Aorta (tissue), 5 donors: ENCODE results near the gene SSC5D. TPM values are rescaled to one million over a fixed set of nuclear protein-coding genes. Genes with fewer than 3 reads are reported as not detected.

Experiments
- ATAC-seq: fragments of 200-7000 bp; cut with Tn5 transposase; one replicate; pipeline ENCODE4 v1.9.1; 2022; ENCODE audit warnings: moderate library complexity; ENCODE audit not compliant: low FRiP score
- DNase-seq, 2 donors: peaks; one replicate each; pipeline ENCODE4 v3.0.0-alpha.2; 2020
- H3K27ac ChIP-seq, 2 donors: one replicate each; pipeline ENCODE4 v1.5.1; 2013; ENCODE audit warnings: low read length in 2 of 2, mild to moderate bottlenecking in 2 of 2, moderate library complexity in 2 of 2, control low read depth in 1 of 2, inconsistent platforms in 1 of 2, low read depth in 1 of 2
- H3K27me3 ChIP-seq, 2 donors: one replicate each; pipeline ENCODE4 v1.6.1; 2013; ENCODE audit warnings: control low read depth in 1 of 2, low read length in 1 of 2, mild to moderate bottlenecking in 1 of 2, moderate library complexity in 1 of 2; ENCODE audit not compliant: insufficient read depth in 2 of 2, control insufficient read depth in 1 of 2
- H3K36me3 ChIP-seq, 2 donors: one replicate each; pipeline ENCODE4 v1.6.1; 2013; ENCODE audit warnings: control low read depth in 1 of 2, low read length in 1 of 2, mild to moderate bottlenecking in 1 of 2; ENCODE audit not compliant: insufficient read depth in 2 of 2, control insufficient read depth in 1 of 2
- H3K4me1 ChIP-seq, 2 donors: one replicate each; pipeline ENCODE4 v1.6.1; 2013; ENCODE audit warnings: low read length in 2 of 2, control low read depth in 1 of 2, mild to moderate bottlenecking in 1 of 2, moderate library complexity in 1 of 2; ENCODE audit not compliant: insufficient read depth in 2 of 2, control insufficient read depth in 1 of 2
- H3K4me3 ChIP-seq, 2 donors: one replicate each; pipeline ENCODE4 v1.5.1; 2013; ENCODE audit warnings: low read length in 2 of 2, control low read depth in 1 of 2, mild to moderate bottlenecking in 1 of 2
- H3K9me3 ChIP-seq: one replicate; pipeline ENCODE4 v1.6.1; 2013; ENCODE audit warnings: mild to moderate bottlenecking, low read length; ENCODE audit not compliant: control insufficient read depth
- WGBS, 2 donors: extraction: QIAGEN DNeasy Blood & Tissue Kit; methylation state at CpG; one replicate each; pipeline ENCODE4 v1.1.7; 2013; 5-methylcytosine and 5-hydroxymethylcytosine counted together
- intact Hi-C, 2 donors: fragments of 100-400 bp; cut with DNase I; formaldehyde crosslinking; loops; one replicate each; pipeline versions ENCODE4 v1.14.2 to v1.15.0; 2022
- polyA plus RNA-seq, 2 donors: library from polyadenylated mRNA; stranded (reverse); fragments of 200-250 nt; gene quantifications; one replicate each; pipeline ENCODE4 v1.2.3, GENCODE V29; 2013
- total RNA-seq, 2 donors: library from RNA; stranded (reverse); fragmentation: NEBNext Ultra II Directional; extraction: Animal tissue kit (Norgen Biotek cat#: 25700); gene quantifications; one replicate each; pipeline ENCODE4 v1.2.1, GENCODE V29; 2021
- donor health status: healthy with polysubstance abuse.
- donor health status: Bipolar disorder and iron deficiency.
- donor health status: DM: no; HTN: no; CAD: no.
- donor health status: DM: no; HTN: no; CAD: no.
- donor health status: DM: yes; HTN: yes; CAD: no.

SSC5D gene
- total and polyA plus RNA-seq, 4 donors, result 1.6 to 64.1 (median 6.2) TPM

DNA sequence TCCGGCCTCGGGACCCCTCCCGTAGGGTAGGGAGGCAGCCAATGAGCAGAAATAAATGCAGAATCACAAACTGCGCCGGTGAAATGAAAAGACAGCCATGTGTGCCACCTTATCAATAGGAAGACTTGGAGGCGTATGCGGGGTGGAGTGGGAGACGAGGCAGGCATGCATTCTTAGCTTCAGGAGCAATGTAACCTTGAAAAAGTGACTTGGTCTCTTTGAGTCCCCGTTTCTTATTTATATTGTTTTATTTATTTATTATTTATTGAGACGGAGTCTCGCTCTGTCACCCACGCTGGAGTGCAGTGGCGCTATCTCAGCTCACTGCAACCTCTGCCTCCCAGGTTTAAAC lies 16.0 kb downstream of the SSC5D start:
- intact Hi-C loops, result loop anchor here (2.0 to 5.0 kb wide), 4 partner anchors 35 to 362 kb away; no protein-coding TSS in a partner anchor
- Histone ChIP-seq H3K36me3 (no peaks in the 10 kb centered on the region), H3K4me3 (no peak overlapping the region), H3K27me3 (no peaks in the 10 kb centered on the region), H3K9me3 (no peaks in the 10 kb centered on the region), H3K27ac (no peak overlapping the region), H3K4me1 (no peaks in the 10 kb centered on the region)
- DNase-seq (no peak), ATAC-seq (no peak)
- WGBS, 2 donors, result 31 to 32% methylated on average over 13 of the region's 13 CpGs

DNA sequence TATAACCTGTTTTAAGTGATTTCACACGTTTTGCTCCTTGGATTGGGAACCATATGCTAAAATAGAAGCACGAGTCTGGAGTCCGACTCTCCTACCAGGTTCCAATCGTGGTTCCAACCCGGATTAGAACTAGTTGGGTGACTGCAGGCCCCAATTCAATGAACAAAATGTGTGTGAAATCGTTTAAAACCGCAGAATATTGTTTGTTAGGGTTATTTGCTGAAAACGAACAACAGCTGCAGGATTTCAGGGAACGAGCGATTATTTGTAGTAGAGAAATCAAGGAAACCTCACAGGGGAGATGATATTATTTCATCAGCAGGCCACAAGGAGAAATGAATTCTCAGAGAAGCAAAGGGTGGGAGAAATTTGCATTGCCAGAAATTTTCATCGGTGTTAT lies 16.7 kb downstream of the SSC5D start:
- intact Hi-C loops, result loop anchor here (2.0 to 5.0 kb wide), 4 partner anchors 36 to 363 kb away; no protein-coding TSS in a partner anchor
- DNase-seq, result peak in 1 of 2 donors; percentile 3
- Histone ChIP-seq H3K36me3 (no peaks in the 10 kb centered on the region), H3K9me3 (no peaks in the 10 kb centered on the region), H3K4me1 (no peaks in the 10 kb centered on the region), H3K4me3 (no peak overlapping the region), H3K27ac (no peak overlapping the region), H3K27me3 (no peaks in the 10 kb centered on the region)
- 89 to 90% methylated on average over 11 of the region's 11 CpGs for WGBS, 2 donors
- ATAC-seq, result no peak

DNA sequence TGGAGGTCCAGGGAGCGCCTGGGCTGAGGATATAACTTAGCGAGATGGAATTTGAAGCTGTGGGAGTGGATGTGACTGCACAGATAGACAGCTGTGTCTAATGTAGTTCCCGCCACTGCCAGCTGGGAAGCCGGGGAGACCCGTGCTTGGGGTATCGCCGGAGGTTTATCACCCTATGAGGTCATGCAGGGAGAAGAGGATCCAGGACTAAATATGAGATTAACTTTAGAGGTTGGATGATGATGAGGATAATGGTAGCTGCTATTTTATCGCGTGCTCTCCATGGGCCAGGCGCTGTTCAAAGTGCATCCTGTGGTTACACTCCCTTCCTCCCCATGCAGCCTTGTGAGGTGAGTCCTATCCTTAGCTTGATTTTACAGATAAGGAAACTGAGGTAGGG lies 19.9 kb downstream of the SSC5D start:
- no peak overlapping the region for H3K27ac ChIP-seq
- no peaks in the 10 kb centered on the region for H3K4me1 ChIP-seq
- no peaks in the 10 kb centered on the region for H3K27me3 ChIP-seq
- no peak for ATAC-seq
- 80 to 85% methylated on average over 10 of the region's 10 CpGs for WGBS, 2 donors
- no peak overlapping the region for H3K4me3 ChIP-seq
- no peaks in the 10 kb centered on the region for H3K9me3 ChIP-seq
- no peaks in the 10 kb centered on the region for H3K36me3 ChIP-seq
- no peak for DNase-seq
- intact Hi-C loops, result no loop called here

DNA sequence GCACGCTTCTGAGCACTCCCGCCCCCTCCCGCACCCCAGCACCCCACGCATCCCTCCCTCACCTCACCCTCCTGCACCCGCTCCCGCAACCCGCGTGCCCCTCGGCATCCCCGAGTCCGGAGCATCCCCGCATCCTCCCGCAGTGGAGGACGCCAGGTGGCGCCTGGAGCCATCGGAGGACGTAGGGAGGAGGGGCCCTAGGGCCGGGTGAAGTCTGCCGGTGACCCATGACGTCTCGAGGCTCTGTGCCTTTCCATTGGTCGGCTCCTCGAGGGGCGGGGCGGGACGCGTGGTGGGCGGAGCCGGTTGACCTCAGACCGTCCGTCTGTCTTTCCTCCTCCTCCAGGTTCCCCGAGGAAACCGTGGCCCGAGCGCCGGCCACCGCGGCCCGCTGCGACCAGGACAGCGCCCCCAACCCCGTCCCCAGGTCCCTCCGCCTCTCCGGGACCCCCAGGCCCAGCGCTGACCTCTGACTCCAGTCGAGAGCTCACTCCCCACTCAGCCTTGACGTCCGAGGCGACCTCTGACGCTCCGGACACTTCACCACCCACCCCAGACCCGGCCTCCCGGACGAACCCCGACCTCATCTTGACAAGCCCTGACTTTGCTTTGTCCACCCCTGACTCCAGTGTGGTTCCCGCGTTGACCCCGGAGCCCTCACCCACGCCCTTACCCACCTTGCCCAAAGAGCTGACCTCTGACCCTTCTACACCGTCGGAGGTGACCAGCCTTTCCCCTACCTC lies 28.8 kb downstream of the SSC5D start:
- WGBS, 2 donors, result 11 to 12% methylated on average over 58 to 61 of the region's 61 CpGs
- DNase-seq (peak; percentile 95 to 97), ATAC-seq (peak; percentile 98)
- Histone ChIP-seq H3K27me3 (no peaks in the 10 kb centered on the region), H3K4me1 (no peaks in the 10 kb centered on the region), H3K9me3 (no peaks in the 10 kb centered on the region), H3K4me3 (no peak overlapping the region), H3K27ac (no peak overlapping the region), H3K36me3 (no peaks in the 10 kb centered on the region)
- intact Hi-C loops, result loop anchor here (1.0 to 5.0 kb wide), 5 partner anchors 30 to 115 kb away; partner anchors contain the start of gene ZNF865 (in 1 of the 2)

DNA sequence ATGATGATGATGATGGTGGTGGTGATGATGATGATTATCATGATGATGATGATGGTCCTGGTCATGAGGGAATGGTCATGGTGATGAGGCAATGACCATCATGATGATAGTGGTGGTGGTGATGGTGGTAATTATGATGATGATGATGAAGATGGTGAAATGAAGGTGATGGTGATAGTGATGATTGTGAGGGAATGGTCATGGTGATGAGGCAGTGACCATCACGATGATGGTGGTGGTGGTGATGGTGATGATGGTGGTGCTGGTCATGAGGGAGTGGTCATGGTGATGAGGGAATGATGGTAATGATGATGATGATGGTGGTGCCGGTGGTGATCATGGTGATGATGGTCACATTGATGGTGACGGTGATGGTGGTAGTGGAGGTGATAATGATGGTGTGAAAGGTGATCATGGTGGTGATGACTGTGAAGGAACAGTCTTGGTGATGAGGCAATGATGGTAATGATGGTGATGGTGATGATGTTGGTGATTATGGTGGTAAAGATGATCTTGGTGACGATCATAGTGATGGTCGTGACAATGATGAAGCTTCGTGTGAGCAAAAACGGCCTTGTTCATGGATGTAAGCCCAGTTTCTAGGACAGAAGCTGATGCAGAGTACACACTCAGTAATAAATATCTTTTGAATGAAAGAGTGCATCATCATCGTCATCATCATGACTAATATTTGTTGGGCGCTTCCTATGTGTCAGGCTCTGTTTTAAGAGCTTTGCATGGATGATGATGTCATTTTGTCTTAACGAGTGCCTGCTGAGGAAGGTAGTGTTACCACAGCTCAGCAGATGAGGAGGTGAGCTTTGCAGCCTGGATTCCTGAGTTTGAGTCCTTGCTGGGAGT lies 31.4 kb downstream of the SSC5D start:
- no peak for DNase-seq
- WGBS, 2 donors, result 88 to 92% methylated on average over 10 of the region's 10 CpGs
- Histone ChIP-seq H3K27ac (no peak overlapping the region), H3K36me3 (no peaks in the 10 kb centered on the region), H3K4me3 (no peak overlapping the region), H3K27me3 (no peaks in the 10 kb centered on the region), H3K9me3 (no peaks in the 10 kb centered on the region), H3K4me1 (no peaks in the 10 kb centered on the region)
- no peak for ATAC-seq
- intact Hi-C loops, result loop anchor here (5.0 kb wide), 3 partner anchors 68 to 113 kb away; partner anchors contain the start of gene ZNF865 (in 1 of the 2)

DNA sequence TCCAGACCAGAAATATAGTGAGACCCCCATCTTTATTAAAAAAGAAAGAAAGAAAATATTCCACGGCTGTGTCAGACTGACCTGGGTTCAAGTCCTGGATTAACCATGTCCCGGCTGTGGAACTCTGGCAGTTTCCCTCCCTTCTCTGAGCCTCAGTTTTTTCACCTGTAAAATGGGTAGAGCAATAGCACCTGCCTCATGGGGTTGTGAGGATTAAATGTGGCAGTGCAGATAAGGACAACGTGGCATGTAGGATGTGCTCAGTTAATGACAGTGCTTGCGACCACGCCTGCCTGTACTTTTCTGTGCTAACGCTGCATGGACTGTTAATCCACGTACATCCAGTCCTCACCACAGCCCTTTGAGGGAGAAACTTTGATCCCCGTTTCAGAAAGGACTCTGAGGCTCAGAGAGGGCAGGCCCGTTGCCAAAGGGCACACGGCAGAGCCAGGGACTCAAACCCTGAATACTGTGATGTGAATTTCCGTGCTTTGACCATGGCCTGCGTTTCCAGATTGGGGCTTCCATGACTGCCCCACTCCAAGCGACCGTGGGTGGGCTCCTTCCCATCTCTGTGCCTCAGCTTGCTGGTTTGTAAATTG lies 32.6 kb downstream of the SSC5D start:
- 78 to 81% methylated on average over 14 of the region's 14 CpGs for WGBS, 2 donors
- H3K4me1 ChIP-seq, result no peaks in the 10 kb centered on the region
- DNase-seq (no peak), ATAC-seq (no peak)
- H3K27me3 ChIP-seq, result no peaks in the 10 kb centered on the region
- intact Hi-C loops, result no loop called here
- H3K4me3 ChIP-seq, result no peak overlapping the region
- H3K27ac ChIP-seq, result no peak overlapping the region
- no peaks in the 10 kb centered on the region for H3K36me3 ChIP-seq
- H3K9me3 ChIP-seq, result no peaks in the 10 kb centered on the region

DNA sequence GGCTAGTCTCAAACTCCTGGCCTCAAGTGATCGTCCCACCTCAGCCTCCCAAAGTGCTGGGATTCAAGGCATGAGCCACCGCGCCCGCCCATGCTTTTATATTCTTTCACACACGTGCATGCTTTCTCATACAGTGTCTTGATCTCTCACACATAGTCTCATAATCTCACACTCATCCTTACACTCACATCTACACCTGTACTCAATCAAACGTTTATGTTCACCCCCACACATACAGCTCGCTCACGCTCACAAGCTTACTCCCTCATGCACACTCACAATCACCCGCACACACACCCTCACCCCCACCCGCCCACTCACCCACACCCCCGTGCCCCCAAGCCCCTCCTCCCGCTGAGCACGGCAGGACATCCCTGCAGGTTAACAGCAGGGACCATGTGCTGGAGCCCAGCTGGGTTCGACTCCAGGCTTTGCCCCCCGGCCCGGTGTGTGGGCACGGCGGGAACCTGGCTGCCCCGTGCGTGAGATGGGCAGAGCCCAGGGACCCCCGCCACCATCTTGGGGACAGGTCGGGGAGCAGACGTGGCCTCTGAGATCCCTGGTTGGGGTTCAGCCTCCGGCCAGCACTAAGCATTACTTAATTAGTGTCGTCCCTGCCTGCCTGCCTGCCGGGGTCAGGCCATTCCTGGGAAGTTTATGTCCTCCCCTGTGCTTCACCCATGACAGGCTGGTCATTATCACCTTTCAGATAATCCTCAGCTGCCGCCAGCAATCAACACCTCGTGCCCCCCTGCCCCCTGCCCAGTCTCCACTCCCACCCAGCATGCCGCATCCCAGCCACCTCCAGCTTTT lies 37.3 kb downstream of the SSC5D start:
- ATAC-seq (peak; percentile 12), DNase-seq (no peak)
- intact Hi-C loops, result no loop called here
- no peaks in the 10 kb centered on the region for H3K9me3 ChIP-seq
- no peaks in the 10 kb centered on the region for H3K27me3 ChIP-seq
- H3K27ac ChIP-seq, result no peak overlapping the region
- H3K4me1 ChIP-seq, result no peaks in the 10 kb centered on the region
- 32 to 37% methylated on average over 29 of the region's 29 CpGs for WGBS, 2 donors
- no peak overlapping the region for H3K4me3 ChIP-seq
- H3K36me3 ChIP-seq, result no peaks in the 10 kb centered on the region
